B cell (primary cell): ENCODE data around the gene CPEB3.

Experiments used
- CTCF ChIP-seq: fragments of 200-600 bp; IDR thresholded peaks from one replicate; pipeline ENCODE4 v1.8.0; 2022; ENCODE audit warnings: antibody characterized with exemption, mild to moderate bottlenecking
- EZH2 ChIP-seq: IDR thresholded peaks from 2 replicates; pipeline ENCODE4 v1.6.1; 2012; ENCODE audit warnings: borderline replicate concordance, low read depth, mild to moderate bottlenecking, moderate library complexity, low read length; ENCODE audit not compliant: insufficient read depth, poor library complexity, severe bottlenecking

- TF ChIP-seq EZH2 (no peak), CTCF (no peak)
These were observed 103.8 kb downstream of the CPEB3 start for GRCh38 chr10:92187101-92187500.
